ENCODE measurements around the gene DTNBP1.

DNA sequence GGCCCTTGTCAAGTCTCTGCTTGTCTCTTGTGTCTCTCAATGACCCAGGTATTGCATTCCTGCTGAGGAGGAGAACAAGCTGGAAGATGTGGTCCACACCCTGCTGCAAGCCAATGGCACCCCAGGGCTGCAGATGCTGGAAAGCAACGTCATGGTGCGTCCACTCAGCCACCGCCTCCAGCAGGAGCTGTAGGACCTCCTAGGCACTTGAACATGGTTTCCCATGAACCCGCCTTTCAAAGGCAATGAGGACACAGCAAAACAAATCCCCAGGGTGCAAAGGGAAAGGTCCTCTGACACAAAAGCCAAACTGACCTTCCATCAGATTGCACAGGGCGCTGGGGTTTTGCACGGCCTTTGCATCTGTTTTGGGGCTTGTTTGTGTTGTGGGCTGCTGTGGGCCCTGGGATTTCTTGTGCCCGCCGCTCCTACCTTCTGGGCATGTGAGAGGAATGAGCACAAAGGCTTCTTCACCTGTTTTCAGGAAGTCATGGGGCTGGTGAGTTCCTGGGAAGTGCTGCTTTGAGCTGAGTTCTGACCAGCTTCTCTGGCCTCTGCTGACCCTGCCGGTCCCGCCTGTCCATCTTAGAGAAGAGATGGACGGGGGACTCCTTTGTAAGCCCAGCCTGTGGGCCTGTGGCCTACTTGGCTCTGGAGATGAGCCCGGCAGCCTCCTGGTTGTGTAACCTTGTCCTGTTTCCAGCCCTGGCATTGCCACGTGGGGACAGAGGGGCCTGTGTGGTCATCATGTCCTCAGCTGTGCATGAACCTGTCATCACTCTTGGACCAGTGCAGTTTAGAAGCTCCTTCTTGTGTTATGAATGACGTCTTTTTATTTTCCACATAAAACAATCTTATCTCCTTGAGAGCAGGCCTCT lies 151.3 kb downstream of the DTNBP1 start:
- TF ChIP-seq, protein P1, sequence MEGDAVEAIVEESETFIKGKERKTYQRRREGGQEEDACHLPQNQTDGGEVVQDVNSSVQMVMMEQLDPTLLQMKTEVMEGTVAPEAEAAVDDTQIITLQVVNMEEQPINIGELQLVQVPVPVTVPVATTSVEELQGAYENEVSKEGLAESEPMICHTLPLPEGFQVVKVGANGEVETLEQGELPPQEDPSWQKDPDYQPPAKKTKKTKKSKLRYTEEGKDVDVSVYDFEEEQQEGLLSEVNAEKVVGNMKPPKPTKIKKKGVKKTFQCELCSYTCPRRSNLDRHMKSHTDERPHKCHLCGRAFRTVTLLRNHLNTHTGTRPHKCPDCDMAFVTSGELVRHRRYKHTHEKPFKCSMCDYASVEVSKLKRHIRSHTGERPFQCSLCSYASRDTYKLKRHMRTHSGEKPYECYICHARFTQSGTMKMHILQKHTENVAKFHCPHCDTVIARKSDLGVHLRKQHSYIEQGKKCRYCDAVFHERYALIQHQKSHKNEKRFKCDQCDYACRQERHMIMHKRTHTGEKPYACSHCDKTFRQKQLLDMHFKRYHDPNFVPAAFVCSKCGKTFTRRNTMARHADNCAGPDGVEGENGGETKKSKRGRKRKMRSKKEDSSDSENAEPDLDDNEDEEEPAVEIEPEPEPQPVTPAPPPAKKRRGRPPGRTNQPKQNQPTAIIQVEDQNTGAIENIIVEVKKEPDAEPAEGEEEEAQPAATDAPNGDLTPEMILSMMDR (IDR thresholded peaks at IDR 0.05): no peak
- TF ChIP-seq POLR2A (IDR thresholded peaks at IDR 0.05): no peak

All from esophagus squamous epithelium (tissue), 4 donors.